Measurements from ENCODE around the gene OPN3. TPM values are rescaled to one million over a fixed set of nuclear protein-coding genes. Genes with fewer than 3 reads are reported as not detected.
A peak's percentile ranks its signal among the peaks of the same experiment; 100 is the strongest.

OPN3 gene
- total RNA-seq, 1 donor from 2014 or later = 23.3 TPM

DNA sequence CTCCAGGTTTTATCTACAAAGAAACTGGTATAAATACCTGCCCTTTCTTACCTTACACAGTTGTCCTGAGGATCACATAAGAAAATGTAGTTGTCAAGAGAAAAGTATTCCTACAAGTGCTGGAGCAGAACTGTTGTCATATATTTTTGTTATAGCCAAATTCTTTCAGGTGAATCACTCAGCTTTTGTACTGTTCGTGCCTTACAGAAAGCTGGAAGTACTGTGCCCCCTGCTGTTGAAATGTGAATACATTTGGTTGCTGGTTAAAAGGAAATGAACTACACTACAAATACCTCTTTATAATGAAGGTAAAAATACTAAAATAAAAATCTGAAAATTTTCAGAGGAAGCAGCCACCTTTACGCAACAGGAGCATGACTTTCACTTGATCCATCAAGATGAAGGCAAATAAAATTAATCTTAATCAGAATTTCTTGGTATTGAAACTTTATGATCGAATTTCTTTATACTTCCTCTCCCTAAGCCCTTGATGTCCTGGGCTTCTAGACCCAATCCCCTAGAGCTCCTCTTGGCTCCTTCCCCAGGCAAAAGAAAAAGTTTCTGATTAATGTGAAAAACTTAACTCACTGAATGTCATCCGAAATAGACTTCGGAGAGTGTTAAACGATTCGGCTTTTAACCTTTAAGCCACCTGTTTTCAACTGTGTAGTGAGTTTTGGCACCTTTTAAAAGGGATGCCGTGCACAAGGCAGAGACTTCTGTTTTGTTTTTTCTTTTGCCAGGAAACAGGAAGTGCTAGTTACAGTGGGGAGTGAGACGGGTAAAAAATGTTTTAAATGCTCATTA is 12.5 kb downstream of the OPN3 start:
- no peak for DNase-seq (ENCODE audit: extremely low read depth, low read depth, low spot score)

DNA sequence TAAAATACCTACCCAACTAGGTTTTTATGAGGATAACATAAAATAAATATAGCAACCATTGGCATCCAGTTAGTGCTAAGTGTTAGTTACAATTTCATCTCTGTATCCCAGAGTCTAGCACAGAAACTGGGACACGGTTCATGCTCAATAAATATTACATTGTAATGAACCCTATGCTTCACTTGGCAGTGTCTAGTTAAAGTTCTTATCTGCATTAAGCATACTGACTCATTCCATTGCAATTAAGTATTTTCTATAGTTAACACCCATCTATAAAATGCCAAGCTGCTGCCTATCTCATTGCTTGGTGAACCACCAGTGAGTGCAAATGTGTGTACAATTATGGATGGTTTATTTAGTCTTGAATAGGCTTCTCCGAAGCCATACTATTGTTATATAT is 15.2 kb downstream of the OPN3 start:
- no peak for DNase-seq (ENCODE audit: extremely low read depth, low read depth, low spot score)

DNA sequence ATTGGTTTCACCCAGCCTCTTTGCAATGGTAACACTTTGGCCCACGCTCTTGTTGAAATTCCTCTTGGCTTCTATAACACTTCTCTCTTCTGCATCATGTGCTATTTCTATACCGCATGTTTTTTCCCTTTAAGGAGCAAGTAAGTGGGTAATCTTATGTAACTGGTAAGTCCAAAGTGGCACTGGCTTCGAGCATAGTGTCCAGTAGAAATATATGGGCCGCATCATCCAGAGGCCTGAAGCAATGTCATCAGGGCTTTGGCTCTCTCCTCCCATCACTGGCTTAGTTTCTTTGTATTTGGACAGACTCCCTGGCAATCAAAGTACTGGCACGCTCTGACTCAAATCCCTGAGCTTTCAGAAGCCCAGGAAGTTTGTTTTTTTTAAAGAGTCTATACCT is 17.5 kb downstream of the OPN3 start:
- no peak for DNase-seq (ENCODE audit: extremely low read depth, low read depth, low spot score)

DNA sequence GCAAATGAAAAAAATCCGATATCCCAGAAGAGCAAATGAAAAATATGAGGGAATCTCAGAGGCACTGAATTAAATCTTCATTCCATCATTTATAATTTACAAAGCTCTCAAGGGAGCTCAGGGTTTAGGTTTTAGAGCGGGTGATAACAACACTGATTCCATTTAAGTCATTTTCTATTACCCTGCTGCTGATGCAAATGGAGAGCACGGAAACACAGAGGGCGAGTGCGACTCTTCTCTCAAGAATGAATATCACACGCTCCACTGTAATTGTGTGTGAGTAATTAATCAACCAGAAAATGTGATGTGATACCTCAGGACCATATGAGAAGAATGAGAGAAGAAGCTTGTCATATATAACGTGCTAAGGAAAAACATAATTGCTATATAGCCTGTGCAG is 22.7 kb downstream of the OPN3 start:
- DNase-seq (ENCODE audit: extremely low read depth, low read depth, low spot score) = no peak

DNA sequence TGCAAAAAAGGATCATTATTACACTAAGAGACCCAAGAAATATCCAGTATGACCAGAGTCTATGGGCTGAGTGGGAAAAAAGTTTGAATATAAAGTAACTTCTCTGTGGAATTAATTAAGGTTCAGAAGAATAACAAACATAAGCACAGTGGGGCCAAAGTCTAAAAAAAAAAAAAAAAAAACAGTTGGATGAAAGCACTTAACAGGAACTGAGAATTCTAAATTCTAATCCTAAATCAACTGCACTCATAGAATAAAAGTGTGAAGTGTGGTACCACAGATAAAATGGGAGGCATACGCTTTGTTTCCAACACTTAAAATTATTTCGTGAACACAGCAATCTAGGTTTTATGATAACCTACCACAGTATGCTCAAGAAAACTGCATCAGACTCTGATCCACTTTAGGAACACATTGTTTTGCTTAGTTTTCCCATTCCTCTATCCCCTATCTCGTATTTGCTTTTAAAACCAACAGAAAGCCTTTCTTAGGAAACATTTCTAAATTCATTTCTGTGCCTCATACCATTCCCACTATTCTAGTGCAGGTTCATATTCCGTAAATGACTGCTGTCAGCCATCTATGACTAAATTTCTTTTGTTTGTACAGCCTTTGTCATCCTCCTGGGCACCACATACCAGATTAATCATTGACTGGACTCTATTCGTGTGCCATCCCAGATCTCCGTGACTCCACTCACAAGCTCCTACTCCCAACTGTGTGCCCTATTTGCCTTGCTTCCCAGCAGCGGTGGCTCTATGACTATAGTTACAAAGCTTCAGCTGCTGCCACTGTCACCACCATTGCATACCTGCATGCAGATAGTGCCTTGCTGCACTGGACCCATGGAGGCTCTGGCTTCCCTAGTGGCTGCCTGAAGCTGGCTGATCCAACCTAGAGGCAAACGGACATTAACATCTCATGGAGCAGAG is 24.9 kb downstream of the OPN3 start:
- no peak for DNase-seq (ENCODE audit: extremely low read depth, low read depth, low spot score)

DNA sequence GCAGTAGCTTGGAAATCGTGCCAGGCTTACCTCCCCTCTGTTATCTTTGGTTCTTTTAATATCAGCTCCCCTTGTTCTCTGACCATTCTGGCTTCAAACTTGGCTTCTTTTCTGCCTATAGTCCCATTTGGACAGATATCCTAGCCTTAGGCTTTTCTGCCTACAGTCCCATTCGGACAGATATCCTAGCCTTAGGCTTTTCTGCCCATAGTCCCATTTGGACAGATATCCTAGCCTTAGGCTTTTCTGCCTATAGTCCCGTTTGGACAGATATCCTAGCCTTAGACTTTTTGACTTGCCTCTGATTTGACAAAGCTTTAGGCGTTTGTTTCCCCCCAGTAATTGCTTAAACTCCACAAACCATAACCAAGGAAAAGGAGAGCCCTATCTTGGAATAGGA is 25.6 kb downstream of the OPN3 start:
- no peak for DNase-seq (ENCODE audit: extremely low read depth, low read depth, low spot score)

DNA sequence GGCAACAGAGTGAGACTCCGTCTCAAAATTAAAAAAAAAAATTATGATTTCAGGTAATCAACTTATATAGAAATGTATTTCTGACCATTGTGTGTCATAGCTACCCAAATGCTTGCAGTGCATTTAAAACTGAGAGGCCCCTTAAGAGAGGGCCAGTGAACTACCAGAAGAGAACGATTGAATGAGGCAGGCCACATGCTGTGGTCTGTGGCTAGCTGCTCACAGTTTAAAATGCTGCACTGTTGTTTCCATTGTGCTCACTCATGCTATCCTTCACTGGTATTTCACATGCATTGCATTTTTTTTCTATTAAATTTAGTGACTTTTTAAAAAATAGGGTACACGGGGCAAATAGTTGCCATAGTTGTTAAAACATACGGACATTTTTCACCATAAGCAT is 26.0 kb downstream of the OPN3 start:
- no peak for DNase-seq (ENCODE audit: extremely low read depth, low read depth, low spot score)

DNA sequence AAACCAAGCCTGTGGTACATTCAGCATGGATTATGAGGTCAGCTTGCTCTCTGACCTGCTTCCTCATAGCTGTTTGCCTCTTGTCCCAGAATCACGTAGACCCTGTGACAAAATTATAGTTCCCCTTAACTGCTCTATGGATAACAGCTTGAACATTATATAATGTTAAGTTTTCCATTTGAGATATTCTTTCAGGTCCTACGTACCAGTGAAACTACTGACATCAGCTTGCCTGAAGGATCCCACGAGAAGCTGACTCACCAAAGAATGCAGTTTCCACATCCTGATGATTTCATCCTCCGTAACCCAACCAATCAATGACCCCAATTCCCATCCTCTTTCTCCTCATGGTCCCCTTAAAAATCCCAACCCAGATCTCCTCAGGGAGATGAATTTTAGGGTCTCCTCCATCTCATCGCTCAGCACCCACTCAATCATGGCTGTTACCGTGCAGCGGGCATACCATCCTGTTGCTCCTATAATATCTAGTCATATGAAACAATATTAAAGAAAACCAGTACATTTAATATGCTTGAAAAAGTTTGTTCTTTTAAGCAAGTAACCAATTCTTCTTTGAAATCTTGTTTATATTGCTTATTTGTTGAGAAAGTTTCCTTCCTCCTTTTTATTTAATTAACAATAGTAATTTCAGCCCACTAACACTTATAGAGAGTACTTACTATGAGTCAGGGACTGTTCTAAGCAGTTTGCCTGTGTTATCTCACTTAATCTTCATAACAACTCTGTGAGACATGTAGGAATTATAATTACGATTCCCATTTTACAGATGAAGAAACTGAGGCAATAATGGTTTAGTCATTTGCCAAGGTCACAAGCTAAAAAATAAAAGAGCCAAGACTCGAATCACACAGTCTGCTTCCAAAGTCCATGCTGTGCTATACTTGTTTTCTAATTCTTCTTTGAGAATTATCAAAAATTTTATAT is 27.4 kb downstream of the OPN3 start:
- peak; percentile 57 for DNase-seq (ENCODE audit: extremely low read depth, low read depth, low spot score)

DNA sequence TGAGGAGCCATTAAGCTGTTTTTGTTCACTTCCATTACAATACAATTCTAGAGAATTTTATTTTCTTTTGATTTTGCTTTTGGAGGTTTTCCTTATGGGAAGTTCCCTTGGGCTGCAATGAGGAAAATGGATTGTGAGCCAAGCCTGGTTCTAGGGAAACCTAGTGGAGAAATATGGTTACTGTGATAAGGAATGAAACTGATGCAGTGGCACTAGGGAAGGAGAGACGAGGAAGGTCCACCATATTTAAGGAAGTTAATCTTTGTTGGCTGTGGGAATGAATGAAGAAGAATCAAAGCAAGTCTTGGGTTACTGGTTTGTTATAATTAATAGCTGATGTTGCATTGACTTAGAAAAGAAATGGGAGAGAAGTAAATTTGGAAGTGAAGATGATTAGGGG is 28.4 kb downstream of the OPN3 start:
- DNase-seq (ENCODE audit: extremely low read depth, low read depth, low spot score) = no peak

DNA sequence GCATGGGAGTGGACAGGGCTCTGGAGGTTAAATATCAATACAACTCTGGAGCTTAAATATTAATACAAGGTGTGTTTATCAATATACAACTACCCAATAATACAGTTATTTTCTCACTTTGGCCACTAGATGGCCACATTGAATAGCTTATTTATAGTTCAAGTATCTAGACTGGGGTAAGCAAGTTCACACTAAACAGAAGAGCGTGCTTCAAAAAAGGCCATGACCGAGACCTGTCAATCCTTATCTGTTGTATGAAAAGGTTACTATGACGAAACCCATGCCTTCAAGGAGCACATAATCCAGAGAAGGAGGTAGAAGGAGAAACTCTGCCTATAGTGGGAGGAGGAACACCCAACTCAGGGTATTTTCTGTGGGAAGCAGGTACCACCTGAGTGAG is 29.1 kb downstream of the OPN3 start:
- DNase-seq (ENCODE audit: extremely low read depth, low read depth, low spot score) = no peak

DNA sequence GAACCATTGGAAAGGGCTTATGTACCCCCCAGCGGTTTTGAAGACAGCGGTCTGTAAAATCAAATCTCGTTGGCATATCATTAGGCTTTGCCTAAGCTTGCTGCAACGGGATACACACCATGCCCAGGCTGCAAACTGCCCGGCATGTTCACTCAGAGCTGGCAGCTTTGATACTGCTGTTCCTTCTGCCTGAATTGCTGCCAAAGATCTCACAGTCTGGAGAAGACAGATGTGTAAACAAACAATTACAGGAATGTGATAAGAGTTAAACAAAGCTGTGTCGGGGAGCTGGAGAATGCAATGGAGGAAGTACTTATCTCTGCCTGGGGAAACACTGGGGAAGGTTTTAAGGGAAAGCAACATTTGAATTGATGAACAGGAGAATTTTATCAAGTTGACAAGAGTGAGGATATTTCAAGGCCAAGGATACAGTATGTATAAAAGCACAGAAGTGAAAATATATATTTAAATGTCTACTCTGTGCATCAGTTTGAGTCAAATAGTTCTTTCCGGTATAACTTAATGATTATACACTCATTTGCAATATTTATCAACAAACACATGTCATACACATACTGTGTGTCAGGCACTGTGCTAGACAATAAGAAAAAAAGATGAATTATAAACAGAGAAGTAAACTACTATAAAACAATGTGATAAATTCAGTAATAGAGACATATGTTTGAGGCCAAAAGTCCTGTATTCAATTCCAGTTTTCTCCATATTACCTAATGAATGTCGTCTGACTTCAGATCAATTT is 29.9 kb downstream of the OPN3 start:
- no peak for DNase-seq (ENCODE audit: extremely low read depth, low read depth, low spot score)

DNA sequence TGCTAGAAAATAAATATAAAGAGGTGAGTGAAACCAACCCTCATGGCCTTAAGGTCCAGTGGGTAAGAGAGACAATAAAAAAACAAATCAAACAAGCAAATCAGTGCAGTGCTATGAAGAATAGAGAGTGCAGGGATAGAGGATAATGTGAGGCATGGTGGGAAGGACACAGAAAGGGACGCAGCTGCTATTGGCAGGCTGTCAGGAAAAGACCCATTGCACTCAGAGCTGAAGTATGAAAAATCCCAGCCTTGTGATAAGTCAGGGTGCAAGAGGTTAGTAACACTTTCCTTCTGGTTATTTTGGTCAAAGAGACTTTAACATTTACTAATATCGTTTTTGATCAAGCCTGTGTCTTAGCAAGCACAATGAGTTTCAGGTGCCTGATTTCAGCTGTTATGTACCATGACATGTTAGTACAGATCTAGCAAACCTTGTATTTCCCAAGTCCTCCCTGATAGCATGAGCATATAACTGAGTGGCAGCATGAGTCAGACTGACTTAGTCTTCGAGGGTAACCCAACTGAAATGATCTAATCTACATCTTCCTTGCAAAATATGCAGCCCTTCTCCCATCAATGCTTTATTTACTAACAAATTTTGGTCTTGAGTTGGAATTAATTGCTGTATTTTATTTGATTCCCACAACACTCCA is 31.7 kb downstream of the OPN3 start:
- DNase-seq (ENCODE audit: extremely low read depth, low read depth, low spot score) = no peak

DNA sequence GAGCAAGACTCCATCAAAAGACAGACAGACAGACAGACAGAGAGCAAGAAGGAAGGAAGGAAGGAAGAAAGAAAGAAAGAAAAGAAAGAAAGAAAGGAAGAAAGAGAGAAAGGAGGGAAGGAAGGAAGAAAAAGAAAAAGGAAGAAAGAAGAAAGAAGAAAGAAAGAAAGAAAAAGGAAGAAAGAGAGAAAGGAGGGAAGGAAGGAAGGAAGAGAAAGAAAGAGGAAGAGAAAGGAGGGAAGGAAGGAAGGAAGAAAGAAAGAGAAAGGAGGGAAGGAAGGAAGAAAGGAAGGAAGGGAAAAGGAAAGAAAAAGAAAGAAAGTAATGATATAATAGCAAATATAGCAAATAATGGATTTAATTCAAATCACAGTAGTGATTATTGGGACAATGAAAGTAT is 32.7 kb downstream of the OPN3 start:
- no peak for DNase-seq (ENCODE audit: extremely low read depth, low read depth, low spot score)

DNA sequence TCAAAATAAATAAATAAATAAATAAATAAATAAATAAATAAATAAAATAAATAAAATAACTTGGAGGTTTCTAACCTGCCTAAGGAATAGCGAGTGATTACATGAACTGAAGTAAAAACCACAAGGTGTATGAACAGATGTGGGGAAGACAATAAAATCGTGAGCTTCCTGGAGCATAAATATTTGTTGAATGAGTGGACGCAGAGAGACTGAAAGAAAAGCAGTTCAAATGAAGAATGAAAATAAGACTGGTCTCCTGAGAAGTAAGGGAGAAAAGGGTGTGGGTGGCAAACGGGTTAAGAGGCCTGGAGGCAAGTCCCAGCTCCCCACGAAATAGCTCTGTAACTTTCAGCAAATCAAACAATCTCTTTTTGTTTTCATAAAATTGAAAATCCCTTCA is 33.6 kb downstream of the OPN3 start:
- no peak for DNase-seq (ENCODE audit: extremely low read depth, low read depth, low spot score)

DNA sequence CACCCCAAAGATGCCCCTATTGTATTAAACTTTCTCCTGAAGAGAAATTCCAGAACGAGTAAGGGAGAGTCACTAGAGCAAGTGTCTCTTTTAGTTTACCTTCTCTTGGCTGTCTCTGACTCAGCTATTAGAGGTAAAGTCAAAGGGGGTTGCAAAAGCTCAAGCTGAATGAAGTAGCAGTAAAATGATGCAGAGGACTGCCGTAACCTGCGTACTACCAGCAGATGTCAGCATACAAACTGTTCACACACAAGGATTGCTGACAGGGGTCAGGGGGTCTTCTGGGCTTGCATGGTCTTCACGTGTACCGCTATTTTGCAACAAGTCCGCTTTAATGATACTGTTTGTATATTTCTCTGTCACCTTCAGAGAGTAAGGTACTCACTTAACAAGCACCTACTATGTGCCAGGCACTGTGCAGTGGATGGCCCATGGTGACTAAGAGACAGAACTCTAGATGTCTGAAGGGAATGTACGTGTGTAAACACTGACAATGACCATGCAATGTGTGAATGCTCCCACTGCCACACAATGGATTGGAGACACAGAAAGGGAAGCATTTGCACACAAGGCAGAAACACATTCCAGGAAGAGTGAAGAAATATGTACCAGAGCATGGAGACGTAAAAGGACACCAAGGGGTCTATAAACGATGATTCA is 34.9 kb downstream of the OPN3 start:
- DNase-seq (ENCODE audit: extremely low read depth, low read depth, low spot score) = no peak

DNA sequence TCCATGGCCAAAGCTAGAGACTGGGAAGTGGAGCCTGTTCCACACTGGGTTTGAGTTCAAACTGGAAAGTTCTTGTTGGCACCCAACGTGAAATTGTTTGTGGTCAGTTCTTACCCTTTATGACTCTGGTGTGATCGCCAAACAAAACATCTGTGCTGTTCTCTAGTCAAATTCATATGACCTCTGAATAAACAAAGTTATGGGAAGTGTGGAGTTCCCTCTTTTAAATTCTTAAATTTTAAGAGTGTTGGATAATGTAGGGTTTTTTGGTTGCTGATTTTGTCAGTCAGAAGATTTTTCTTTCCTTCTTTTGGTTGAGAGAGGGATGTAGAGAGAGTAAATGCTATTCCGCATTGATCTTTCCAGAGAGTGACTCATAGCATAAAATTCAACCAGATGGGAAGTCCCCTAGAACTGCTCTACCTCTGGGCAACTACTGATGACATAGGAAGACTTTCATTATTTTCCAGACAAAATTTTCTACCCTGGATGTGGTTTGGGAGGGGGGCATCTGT is 36.4 kb downstream of the OPN3 start:
- DNase-seq (ENCODE audit: extremely low read depth, low read depth, low spot score) = no peak

DNA sequence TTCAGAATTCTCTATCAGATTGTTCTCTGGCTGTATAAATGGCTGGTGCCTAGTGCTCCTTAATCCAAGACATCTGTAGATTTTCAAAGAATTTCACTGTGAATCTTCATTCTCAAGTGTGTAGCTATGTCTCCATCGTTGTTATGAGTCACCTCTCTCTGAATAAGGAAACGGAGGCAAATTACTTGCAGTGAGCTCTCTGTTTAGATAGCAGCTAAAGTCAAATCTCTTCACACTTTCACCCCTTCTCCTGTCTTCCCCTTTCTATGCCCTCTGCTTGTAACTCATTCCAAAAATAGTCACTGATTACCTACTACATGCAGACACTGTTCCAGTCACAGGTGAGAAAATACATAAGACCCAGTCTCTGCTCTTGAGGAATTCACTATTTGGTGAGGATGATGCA is 39.7 kb downstream of the OPN3 start:
- no peak for DNase-seq (ENCODE audit: extremely low read depth, low read depth, low spot score)

DNA sequence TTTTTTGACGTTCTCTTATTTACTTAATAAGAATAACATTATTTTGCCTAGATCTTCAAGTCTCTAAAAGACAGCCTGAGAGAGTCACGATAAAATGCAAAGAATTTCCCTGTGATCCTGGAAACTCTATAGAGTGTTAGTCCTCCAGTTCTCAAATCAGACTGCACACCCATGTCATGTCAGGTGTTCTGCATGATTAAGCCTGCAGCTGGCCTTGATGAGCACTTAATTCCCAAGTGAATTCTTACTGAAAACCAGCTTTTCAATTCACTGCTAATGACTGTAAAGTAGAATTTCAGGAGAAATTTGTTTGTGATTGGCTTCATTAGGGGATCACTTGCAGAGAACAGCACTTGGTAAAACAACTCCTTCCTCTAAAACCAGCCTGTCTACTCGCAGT is 41.9 kb downstream of the OPN3 start:
- no peak for DNase-seq (ENCODE audit: extremely low read depth, low read depth, low spot score)

DNA sequence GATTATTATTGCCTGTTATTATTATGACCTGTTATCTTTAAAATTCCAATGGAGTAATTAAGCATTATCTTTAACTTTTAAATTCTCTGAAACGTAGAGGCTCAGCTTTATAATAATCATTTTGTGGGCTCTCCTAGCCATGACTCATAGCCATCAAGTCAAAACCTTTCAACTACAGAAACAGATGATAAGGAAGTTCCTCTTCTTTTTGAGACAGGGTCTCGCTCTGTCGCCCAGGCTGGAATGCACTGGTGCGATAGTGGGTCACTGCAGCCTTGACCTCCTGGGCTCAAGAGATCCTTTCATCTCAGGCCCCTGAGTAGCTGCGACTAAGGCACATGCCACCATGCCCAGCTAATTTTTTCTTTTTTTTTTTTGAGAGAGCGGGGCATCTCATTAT is 43.5 kb downstream of the OPN3 start:
- DNase-seq (ENCODE audit: extremely low read depth, low read depth, low spot score) = no peak

Data from glomerular endothelial cell (primary cell).